Measurements from ENCODE around the gene ERC2.

ERC2 gene

GRCh38 chr3:55651011-55651410 is 817.3 kb downstream of the ERC2 start (continued):
- no peak for TF ChIP-seq ZBTB8A (tag by site-specific recombination; IDR thresholded peaks at IDR 0.05)

DNA sequence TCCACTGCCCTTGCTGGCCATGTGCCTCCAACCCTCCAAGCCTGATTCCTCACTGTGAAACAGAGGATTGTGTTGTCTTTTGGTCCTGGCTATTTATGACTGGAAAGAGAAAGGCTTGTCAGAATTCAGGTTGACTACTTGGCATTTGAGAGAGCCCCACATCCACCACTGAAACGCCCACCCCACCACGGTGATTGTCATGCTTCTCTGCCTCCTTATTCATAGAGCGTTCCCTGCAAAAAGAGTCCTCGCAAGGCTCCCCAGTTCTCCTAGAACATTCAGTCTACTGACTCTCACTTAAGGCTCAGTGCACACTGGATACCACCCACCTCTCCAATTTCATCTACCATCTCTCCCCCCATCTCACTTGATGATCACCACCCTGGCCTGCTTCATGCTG is 818.3 kb downstream of the ERC2 start:
- ChIA-PET CTCF (no interaction called here), POLR2A (no interaction called here)
- Histone ChIP-seq H3K4me3 (ENCODE audit: low read depth, low read length) (no peak overlapping the region), H3K4me1 (ENCODE audit: control insufficient read depth, insufficient read depth, low read length) (no peaks in the 10 kb centered on the region), H3K9me3 (ENCODE audit: control insufficient read depth, insufficient read depth, low read depth, low read length) (no peaks in the 10 kb centered on the region), H3K27ac (ENCODE audit: extremely low read depth, low read depth, low read length) (no peak overlapping the region), H3K36me3 (ENCODE audit: control insufficient read depth in 2 of 2, insufficient read depth in 1 of 2, low read length in 2 of 2) (no peaks in the 10 kb centered on the region)
- no peak for TF ChIP-seq ZNF132 (tag by site-specific recombination; IDR thresholded peaks at IDR 0.05; ENCODE audit: borderline replicate concordance)
- TF ChIP-seq SCRT1 (tag by site-specific recombination; IDR thresholded peaks at IDR 0.05; ENCODE audit: borderline replicate concordance), result no peak
- TF ChIP-seq PRDM4 (tag by site-specific recombination; IDR thresholded peaks at IDR 0.05), result no peak
- TF ChIP-seq ZNF624 (tag by site-specific recombination; IDR thresholded peaks at IDR 0.05), result no peak
- no peak for TF ChIP-seq ZSCAN23 (tag by site-specific recombination; IDR thresholded peaks at IDR 0.05)
- no peak for TF ChIP-seq ZBTB26 (tag by site-specific recombination; optimal IDR thresholded peaks at IDR 0.05)
- no peak for TF ChIP-seq ZNF658 (tag by site-specific recombination; IDR thresholded peaks at IDR 0.05)

- no peak overlapping the region for H3K4me3 ChIP-seq (ENCODE audit: low read depth, low read length)
- no peak overlapping the region for H3K27ac ChIP-seq (ENCODE audit: extremely low read depth, low read depth, low read length)
- ChIA-PET POLR2A (no interaction called here), CTCF (no interaction called here)
- no peaks in the 10 kb centered on the region for H3K9me3 ChIP-seq (ENCODE audit: control insufficient read depth, insufficient read depth, low read depth, low read length)
- no peaks in the 10 kb centered on the region for H3K4me1 ChIP-seq (ENCODE audit: control insufficient read depth, insufficient read depth, low read length)
- H3K36me3 ChIP-seq (ENCODE audit: control insufficient read depth in 2 of 2, insufficient read depth in 1 of 2, low read length in 2 of 2), result no peaks in the 10 kb centered on the region
- TF ChIP-seq ZFP37 (tag by site-specific recombination; IDR thresholded peaks at IDR 0.05), result no peak
- no peak for TF ChIP-seq ZNF629 (tag by site-specific recombination; IDR thresholded peaks at IDR 0.05)
- TF ChIP-seq ZNF510 (tag by site-specific recombination; IDR thresholded peaks at IDR 0.05; ENCODE audit: insufficient replicate concordance), result no peak
- TF ChIP-seq REPIN1 (tag by site-specific recombination; IDR thresholded peaks at IDR 0.05; ENCODE audit: low read depth), result no peak
- TF ChIP-seq ZNF302 (tag by site-specific recombination; IDR thresholded peaks at IDR 0.05; ENCODE audit: low read depth), result no peak
- TF ChIP-seq GLI2 (tag by site-specific recombination; IDR thresholded peaks at IDR 0.05; ENCODE audit: borderline replicate concordance, low read depth), result no peak
- no peak for TF ChIP-seq SCRT1 (tag by site-specific recombination; IDR thresholded peaks at IDR 0.05; ENCODE audit: borderline replicate concordance)
- TF ChIP-seq SALL2 (tag by site-specific recombination; IDR thresholded peaks at IDR 0.05; ENCODE audit: borderline replicate concordance), result no peak
- no peak for TF ChIP-seq ZSCAN30 (tag by site-specific recombination; IDR thresholded peaks at IDR 0.05)
These were observed 818.7 kb downstream of the ERC2 start for GRCh38 chr3:55649554-55649953.

GRCh38 chr3:55648591-55649318 is 819.5 kb downstream of the ERC2 start:
- Histone ChIP-seq H3K9me3 (ENCODE audit: control insufficient read depth, insufficient read depth, low read depth, low read length) (no peaks in the 10 kb centered on the region), H3K4me1 (ENCODE audit: control insufficient read depth, insufficient read depth, low read length) (no peaks in the 10 kb centered on the region), H3K27ac (ENCODE audit: extremely low read depth, low read depth, low read length) (no peak overlapping the region), H3K36me3 (ENCODE audit: control insufficient read depth in 2 of 2, insufficient read depth in 1 of 2, low read length in 2 of 2) (no peaks in the 10 kb centered on the region), H3K4me3 (ENCODE audit: low read depth, low read length) (no peak overlapping the region)
- ChIA-PET CTCF (no interaction called here), POLR2A (no interaction called here)
- TF ChIP-seq ZNF223 (tag by site-specific recombination; IDR thresholded peaks at IDR 0.05) (no peak), HIC1 (tag by site-specific recombination; IDR thresholded peaks at IDR 0.05) (no peak), ZNF292 (tag by site-specific recombination; IDR thresholded peaks at IDR 0.05; ENCODE audit: borderline replicate concordance, low read depth) (no peak), ZNF660 (tag by site-specific recombination; IDR thresholded peaks at IDR 0.05) (no peak)

Measured in HEK293 (cell line).